ENCODE data around the gene ST3GAL6.

The ST3GAL6 gene

DNA sequence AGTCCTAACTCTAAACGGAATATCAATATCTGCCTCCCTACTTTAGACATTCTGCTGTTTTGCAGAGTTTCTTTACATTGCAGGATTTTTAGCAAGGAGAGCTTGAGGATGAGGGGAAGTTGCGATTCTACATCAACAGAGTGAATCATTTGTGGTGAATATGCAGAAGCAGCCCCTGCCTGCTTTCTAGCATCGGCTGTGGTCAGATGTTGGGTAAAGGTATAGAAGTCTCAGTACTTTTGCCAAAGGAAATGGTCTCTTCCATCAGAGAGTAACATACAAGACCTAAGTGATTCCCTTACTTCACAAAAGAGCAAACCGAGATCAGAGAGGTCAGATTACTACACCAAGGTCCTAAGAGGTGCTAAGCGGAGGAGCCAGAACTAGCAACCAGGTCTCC lies 15.2 kb downstream of the ST3GAL6 start:
- DNase-seq = no peak

GRCh38 chr3:98778852-98779413 lies 15.8 kb downstream of the ST3GAL6 start:
- no peak for DNase-seq

GRCh38 chr3:98779541-98780335 lies 16.6 kb downstream of the ST3GAL6 start:
- no peak for DNase-seq

GRCh38 chr3:98780343-98780742 lies 17.2 kb downstream of the ST3GAL6 start:
- DNase-seq = no peak

GRCh38 chr3:98782824-98783500 lies 19.8 kb downstream of the ST3GAL6 start:
- DNase-seq = no peak

GRCh38 chr3:98784042-98784441 lies 20.9 kb downstream of the ST3GAL6 start:
- no peak for DNase-seq

- no peak for DNase-seq
Observed at GRCh38 chr3:98784666-98785600, 21.8 kb downstream of the ST3GAL6 start.

DNA sequence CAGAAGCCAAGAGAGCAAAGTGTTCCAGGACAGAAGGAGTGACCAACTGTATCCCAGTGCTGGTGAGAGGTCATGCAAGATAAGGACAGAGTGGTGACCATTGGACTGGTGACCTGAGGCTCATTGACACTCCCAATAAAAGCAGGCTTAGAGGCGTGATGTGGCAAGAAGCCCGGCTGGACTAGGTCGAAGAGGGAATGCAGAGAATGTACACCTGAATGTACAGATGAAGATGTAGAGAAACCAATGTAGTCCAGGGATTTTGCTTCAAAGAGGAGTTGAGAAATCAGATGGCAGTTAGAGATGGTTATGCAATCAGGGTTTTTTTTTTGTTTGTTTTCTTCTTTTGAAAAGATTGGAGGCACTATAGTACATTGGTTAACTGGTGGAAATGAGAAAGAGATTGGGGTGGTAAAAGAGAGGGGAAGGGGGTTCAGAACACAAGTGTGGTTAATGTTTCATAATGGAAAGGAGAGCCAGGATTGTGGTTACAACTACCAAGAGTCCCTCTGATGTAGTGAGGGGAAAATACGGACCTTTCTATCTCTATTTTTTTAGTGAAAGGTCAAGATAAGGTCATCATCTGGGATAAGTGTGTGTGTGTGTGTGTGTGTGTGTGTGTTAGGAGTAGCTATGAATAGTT lies 23.3 kb downstream of the ST3GAL6 start:
- DNase-seq = no peak

DNA sequence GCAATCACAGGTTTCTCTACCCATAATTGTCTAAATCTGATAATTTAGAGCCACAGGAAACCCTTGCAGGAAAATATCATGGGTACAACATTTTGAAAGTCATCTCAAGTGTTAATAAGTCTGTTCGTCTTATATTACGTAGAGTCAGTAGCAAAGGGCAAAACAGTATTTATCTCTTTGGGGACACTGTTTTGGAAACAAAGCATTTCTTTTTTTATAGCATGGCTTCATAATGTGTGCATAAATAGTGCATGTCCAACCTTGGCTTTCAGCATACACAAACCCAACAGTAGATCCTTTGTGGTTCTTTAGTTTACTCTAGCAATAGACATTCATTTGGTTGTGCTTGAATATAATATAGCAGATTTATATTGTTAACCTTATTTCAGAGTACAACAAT lies 24.0 kb downstream of the ST3GAL6 start:
- peak in 1 of 3 experiments; percentile 28 for DNase-seq

DNA sequence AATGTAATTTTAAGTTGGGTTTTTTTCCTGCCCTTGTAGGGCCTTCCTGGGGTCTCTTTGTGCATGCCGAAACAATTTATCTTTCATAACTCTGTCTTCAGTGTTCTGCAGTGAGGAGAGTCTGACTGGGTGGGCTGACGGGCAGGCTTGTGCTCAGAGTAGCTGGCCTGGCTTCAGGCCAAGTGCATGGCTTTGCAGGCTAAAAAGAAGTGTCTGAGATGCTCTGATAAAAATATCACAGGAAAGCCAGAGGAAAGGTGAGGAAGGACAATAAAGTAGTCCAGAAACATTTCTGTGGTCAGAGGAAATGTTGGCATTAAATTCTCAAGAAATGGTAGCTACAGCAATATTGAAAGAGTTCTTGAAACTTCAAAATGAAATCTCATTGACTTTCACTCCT lies 25.5 kb downstream of the ST3GAL6 start:
- no peak for DNase-seq

- DNase-seq = no peak
Observed at GRCh38 chr3:98791341-98792325, 28.5 kb downstream of the ST3GAL6 start.

DNA sequence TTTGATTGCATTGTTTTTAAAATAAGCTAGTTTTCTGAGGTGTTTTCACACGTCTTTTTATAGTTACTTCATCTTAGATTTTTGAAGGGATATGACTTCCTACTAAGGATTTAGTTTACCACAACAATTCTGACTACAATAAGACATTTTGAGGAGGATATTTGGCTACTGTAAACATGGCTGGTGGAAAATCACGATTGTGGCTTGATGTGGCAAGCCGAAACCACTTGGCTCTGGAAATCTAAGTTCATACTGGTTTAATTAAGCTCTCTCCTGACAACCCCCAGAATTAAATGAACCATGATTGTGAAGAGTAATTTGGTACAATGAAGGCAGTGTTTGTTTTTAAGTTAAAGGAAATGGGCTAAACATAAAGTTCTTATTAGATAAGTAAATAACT lies 30.8 kb downstream of the ST3GAL6 start:
- no peak for DNase-seq

DNA sequence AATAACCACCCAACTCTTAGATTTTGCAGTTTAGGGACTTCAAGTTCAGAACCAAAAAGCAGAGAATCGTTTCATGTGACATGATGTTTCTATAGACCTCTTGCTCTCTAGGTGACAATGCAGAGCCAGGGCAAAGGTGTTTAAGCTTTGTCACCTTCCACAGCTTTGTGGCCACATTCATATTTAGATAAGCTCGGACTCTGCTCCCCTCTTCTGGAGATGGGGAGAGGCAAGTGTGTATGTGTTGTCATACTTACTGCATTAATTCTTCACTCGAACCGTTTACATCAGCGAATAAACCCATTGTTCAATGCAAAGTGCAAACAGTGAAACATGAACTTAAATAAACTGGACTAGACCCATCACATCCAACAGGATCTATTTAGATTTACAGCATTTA lies 33.2 kb downstream of the ST3GAL6 start:
- no peak for DNase-seq

- DNase-seq = no peak
Observed at GRCh38 chr3:98797905-98798304, 34.8 kb downstream of the ST3GAL6 start.

DNA sequence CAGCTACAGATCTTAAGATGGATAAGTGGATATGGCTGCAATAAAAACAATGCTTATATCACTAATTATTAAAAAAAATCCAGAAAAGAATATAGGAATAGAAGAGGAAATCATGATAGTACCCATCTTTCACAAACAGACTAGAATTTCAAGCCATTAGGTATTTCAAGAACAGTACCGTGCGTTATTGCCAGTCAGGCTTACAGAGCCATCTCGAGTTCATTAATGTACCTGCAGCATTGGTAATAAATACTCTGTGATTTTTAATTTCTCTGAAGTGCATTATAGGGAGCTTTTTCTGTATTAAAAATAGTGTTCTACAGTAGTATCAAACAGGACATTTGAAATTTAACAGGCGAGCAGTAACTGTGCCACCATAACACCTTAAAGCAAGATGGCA lies 35.7 kb downstream of the ST3GAL6 start:
- DNase-seq = no peak

DNA sequence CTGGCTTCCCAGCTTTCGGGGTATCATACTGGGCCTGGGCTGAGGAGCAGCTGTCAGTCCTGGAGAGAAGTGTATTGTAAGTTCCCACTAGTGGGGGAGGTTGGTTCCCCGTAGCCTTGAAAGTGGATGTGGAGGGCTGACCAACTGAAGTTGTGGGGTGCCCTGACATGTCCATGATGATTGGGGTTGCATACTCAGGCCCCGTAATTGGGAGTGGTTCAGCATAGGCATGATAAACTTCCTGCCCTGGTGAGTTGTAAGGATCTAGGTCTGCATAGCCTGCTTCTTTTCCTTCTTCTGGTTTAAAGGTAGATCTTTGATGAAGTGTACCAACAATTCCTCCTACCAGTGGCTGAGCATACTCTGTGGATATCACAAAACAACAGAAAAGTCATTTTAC lies 36.3 kb downstream of the ST3GAL6 start:
- DNase-seq = no peak

DNA sequence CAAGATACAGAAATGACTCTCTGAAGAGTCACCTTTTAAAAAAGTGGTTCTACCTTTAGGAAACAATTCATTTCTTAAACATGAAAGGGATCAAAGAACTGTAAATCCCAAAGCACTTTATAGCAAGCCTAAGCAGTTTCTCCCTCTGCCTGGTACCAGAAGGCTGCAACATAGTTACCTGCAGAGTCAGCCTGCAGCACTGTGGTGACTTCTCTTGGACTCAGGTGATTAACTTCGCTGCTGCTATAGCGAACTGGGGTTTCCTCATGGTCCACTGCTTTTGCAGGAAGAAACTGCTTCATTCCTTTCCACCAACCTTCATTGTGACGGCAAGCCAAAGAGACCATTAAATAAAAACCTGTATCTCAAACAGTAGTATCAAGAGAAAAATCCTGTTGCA lies 37.3 kb downstream of the ST3GAL6 start:
- no peak for DNase-seq

DNA sequence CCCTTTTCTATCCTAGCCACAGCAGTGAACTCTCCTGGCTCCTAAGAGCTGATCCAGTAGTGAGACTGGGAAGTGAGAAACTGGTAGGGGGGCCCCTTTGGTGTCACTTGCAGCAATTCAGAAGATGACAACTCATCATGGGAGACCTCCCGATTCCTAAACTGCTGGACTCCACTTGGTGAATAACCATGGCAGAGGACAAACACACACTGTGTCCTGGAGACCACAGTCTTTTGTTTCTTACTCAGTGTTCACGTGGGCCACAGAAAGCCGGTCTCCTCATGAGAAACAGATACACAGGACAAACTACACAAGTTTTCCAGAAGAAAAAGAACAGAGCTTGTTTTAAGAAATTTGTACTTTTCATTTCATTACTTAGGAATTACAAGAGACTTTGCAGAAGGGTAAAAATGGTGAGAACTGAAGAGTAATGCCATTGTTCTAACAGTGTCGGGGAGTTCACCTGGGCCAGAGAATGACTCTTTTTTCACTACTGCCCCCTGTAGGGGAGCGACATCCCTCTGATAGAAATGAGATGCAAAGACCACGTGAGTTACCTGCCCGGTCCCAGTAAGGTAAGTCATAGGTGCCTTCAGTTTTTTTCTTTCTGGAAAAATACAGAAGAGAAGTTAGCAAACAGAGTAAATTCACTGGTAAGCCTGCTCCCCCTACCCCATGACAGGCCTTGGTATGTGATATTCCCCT lies 38.1 kb downstream of the ST3GAL6 start:
- DNase-seq = no peak

GRCh38 chr3:98805571-98805970 lies 42.4 kb downstream of the ST3GAL6 start:
- DNase-seq = no peak

GRCh38 chr3:98806521-98806920 lies 43.4 kb downstream of the ST3GAL6 start:
- DNase-seq = no peak

- DNase-seq = no peak
Observed at GRCh38 chr3:98807011-98807410, 43.9 kb downstream of the ST3GAL6 start.

Measured in NCI-H1417 (cell line).